GM18498 (cell line): ENCODE data around the gene COL4A4.
A peak's percentile ranks its signal among the peaks of the same experiment; 100 is the strongest.

Source experiments
- ATAC-seq: cut with Tn5 transposase; IDR thresholded peaks from one replicate; pipeline ENCODE4 v1.9.1; 2021; ENCODE audit warnings: mild to moderate bottlenecking, moderate library complexity; ENCODE audit not compliant: unreplicated experiment

COL4A4 gene

DNA sequence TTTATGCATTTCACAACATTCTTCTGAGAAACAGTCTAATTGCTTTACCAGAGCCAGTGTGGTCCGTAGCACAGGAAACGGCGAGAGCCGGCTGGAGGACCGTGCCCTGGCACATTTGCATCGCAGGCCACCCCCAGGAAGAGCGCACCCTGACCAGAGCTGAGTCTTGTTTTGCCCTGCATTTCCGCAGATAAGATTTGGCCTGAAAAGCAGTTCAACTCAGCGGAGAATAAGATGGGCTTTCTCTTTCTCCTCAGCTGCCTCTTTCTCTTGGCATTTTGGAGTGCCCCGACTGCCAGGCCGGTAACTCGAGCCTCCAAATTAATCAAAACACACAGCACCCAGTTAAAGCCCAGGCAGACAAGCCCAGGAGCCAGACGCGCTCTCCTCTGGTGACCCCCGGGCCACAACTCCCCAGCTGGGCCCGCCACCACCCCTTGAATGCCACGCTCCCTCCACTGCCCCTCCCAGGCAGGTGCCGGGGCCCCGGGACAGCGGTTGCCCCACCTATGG lies 464 bp downstream of the COL4A4 start:
- ATAC-seq, result peak; percentile 80

DNA sequence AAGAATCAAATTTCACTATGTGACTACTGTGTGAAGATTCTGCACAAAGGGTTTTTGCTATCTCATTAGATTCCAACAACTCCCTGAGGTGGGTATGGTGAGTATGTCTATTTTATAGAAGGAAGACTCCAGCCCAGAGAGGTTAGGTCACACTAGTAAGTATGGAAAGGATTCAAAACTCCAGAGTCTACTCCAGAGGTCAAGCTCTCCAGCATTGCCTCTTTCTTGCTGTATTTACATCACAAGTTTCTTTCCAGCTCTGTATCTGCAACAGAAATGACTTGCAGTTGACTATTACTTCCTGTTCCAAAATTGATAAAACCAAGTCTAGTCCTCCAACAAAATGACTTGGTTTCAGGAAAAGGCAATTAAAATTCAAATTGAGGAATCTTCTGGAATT lies 2.1 kb downstream of the COL4A4 start:
- no peak for ATAC-seq

DNA sequence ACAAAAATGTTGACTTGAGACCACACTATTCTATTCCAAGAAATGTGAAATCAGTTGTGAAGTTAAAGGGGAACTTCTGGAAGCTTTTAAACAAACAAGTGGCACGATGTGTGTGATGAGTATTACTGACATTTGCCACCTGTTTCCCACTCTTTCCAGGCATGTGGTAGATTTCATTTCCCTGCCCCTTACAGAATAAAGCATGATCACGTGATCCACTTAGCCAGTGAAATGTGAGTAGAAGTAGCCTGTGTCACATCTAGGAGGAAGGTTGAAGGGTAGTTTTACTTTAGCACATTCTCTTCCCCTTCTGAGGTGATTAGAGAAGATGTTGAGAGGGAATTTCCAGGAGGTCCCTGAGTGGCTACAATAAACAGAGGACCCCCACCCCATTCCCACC lies 3.8 kb downstream of the COL4A4 start:
- ATAC-seq, result no peak

DNA sequence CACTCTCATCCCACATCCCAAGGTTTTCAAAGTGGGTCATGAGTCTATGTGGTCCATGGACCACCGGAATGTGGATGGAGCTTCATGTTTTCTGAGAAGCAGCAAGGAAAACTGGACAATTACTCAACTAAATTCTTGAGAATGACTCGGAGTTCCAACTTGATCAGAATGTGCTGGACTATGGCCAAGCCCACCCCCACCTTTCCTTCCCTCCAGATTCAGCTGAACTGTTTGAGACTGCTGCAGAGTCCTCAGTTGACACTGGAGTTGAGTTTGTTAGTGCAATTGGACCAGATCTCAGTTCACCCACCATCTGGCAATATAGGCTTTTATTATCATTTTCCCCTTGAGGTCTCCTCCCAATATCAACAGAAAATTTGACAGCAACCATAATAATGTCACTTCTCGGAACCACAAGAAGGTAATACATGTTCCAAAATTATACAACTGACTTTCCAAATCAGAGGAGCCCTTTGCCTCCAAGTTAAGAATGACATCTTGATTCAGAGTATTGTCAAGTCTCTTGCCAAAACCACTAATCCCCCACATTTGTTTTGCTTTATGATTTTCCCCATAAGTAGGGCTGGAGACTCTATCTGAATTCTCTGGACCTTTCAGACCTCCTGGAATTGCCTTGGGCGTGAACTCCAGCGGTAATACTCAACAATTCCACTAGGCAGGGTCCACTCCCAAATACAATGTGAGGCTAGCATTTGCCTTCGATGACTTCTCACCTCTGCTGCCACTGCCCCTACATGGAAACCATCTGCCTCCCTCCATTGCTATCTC lies 8.8 kb downstream of the COL4A4 start:
- ATAC-seq, result no peak

DNA sequence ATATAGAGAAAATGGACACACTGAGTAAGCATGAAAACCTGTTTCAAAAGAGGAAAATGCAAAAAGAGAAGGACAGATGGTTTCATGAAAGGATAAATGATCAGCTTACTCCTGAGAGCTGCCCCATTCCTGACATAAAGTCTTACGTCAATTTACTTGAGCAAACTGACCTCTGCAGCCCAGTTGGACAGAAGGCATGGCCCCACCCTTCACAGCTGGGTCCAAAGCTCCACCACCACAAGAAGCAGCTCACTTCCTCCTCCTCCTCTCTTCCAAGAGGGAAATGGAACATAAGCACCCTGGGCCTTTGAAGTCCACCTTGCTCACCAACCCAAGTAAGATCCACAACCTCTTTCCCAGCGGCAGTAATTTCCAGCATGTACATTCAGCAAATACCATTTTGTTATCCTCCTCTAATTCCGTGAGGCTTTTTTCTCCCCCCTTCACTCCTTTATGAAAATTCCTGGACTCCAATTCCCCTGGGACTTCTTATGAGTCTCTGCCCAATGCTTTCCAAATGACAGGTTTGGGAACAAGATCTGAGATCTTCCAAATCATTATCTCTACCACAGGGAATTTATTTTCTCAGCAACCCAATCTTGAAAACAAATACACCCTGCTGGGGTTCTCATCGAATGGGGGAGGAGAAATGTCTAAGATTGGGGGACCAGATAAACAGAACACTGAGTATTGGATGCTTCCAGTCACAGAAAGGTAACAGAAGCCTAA lies 10.1 kb downstream of the COL4A4 start:
- ATAC-seq, result no peak

DNA sequence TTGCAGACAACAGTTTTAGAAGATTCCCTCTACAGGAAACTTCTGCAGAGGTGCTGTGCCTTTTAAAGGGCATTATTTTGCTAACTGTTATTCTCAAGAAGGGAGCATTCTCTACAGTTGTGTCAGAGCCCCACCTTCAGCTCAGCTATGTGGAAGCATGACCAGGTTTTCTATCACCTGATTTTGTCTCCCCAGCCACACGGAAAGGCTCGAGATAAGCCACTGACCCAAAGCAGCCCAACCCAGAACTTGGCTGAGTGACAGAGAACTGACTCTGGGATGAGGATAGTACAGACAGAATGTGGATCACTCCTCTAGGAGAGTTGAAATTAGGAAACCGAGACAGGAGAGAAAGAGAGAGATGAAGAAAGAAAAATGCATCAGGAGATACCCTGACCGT lies 10.7 kb downstream of the COL4A4 start:
- ATAC-seq, result no peak

DNA sequence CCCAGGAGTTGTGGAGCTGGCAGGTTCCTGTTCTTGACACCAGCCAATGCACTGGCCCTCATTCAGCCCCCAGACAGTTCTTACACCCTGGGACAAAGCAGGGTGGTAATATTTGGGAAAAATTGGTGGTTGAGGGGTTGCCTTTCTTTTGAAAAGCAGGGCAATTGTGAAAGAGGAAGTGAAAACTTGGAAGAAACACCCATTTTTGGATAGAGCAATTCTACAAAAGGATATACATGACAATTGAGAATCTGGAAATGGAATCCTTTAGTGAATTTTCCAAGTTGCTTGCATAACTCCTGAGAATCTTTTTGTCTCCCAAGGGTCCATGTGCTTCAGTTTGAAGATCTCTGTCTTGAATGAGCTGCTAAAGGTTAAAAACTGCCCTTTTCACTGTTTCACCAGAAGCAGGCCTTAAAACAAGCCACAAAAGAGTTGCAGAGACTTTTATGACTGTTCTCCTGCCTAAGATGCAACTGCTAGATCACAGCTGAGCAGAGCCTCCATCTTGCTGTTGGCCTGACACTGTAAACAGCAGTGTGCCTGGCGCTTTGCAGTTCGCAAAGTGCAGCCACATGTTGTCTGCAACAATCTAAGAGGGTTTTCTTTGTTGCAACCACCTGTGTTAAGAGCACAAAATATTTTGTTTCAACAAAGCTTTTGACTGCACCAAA lies 11.8 kb downstream of the COL4A4 start:
- ATAC-seq, result no peak

DNA sequence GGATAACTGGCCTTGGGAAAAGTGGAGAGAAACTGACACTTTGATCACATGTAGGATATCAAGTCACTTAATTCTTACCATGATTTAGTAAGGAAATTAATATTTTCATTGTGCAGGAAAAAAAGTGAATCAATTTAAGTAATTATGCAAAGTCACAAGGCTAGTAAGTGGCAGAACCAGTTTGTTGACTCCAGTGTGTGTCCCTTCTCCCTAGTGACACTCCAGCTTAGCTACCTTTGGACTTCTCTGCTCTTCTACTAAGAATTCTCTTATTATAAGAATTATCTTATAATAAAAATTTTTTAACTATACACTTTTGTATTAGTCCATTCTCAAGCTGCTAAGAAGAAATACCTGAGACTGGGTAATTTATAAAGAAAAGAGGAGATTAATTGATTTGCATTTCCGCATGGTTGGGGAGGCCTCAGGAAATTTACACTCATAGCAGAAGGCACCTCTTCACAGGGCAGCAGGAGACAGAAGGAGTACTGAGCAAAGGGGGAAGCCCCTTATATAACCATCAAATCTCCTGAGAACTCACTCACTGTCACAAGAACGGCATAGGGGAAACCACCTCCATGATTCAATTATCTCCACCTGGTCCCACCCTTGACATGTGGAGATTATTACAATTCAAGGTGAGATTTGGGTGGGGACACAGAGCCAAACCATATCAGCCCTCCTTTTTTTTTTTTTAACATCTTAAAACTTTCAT lies 13.6 kb downstream of the COL4A4 start:
- no peak for ATAC-seq

DNA sequence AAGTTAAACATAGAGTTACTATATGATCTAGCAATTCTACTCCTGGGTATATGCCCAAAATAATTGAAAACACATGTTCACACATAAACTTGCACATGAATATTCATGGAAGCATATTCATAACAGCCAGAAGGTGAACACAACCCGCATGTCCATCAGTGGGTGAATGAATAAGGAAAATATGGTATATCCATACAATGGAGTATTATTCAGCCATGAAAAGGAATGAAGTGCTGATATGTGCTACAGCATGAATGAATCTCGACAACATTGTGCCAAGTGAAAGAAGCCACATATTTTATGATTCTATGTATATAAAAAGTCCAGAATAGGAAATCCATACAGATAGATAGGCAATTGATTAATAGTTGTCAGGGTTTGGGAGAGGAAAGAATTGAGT lies 15.9 kb downstream of the COL4A4 start:
- no peak for ATAC-seq

DNA sequence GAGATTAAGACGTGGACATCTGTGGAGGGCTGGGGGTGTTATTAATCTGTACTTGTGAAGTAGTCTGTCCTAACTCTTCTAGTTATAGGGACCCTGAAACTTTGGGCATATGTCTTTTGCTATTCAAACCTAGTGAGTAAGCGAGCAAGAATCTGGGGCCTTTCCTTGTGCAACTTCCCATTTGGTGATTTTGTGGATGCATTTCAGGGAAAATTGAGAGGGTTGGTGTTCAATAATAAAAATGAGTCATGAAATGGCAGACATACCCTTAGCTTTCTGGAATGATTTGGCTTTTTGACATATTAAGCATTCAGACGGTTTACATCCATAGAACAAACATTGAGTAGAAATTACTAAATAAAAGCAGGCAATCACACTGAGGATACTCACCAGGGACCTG lies 17.0 kb downstream of the COL4A4 start:
- no peak for ATAC-seq

DNA sequence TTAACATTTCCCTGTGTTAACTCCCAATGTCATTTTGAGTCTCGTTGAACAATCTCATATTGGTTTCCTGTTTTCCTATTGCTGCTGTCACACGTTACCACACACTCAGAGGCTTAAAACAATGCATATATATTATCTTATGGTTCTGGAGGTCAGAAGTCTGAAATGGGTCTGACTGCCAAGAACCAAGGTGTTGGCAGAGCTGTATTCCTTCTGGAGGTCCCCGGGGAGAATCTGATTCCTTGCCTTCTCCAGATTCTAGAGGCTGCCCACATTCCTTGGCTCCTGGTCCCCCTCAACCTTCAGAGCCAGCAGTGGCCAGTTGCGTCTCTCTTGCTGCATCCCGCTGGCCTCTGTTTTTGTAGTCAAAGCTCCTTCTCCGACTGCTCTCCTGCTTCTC lies 17.5 kb downstream of the COL4A4 start:
- ATAC-seq, result no peak

DNA sequence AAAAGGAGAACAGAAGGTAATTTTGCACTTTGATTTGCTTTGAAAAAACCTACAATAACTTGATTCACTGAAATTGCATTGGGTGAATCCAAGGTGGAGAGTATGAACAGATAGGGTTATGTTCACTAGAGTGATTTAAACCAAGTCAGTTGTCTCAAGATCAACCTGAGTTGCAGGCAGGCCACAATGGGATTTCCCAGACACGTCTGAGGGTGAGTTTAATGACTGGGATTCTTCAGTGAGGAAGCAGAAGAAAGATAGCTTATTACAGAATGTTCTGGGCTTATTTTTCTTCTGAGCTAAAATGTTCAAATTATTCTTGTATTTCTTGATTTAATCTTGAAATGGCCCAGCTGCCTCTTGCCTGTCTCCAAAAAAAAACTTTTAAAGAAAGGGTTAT lies 20.1 kb downstream of the COL4A4 start:
- no peak for ATAC-seq

DNA sequence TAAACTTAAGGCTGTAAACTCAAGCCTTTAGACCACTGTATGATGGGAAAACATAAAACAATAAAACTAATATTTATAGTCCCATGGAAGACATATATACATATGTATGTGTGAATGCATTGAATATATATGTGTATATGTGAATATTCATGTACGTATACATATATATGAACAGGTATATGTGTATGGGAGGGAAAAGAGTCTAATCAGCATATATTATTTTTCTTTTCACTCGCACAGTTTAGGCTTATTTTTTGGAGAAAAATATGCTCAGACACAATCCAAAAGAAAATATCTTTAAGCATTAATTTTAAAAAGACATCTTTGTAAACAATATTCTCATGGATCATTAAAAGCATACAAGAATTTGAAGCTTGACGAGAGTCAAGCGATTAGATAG lies 22.7 kb downstream of the COL4A4 start:
- no peak for ATAC-seq

DNA sequence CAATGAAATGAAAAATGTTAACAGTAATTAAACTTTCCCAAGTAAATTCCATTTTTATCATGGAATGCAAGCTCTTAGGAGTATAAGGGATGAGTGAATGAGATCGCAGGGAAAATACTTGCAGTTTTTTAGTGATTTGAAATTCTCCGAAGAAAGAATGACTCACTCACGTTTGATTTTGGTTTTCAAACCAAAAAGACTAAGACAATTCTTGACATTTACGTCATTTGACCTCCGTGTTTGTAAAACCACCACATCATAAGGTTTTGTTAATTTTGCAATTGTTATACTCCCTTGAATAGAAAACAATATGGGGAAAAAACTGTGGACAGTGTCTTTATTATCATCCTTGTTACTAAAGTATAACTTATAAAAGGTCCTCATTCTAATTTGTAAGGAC lies 29.4 kb downstream of the COL4A4 start:
- no peak for ATAC-seq

DNA sequence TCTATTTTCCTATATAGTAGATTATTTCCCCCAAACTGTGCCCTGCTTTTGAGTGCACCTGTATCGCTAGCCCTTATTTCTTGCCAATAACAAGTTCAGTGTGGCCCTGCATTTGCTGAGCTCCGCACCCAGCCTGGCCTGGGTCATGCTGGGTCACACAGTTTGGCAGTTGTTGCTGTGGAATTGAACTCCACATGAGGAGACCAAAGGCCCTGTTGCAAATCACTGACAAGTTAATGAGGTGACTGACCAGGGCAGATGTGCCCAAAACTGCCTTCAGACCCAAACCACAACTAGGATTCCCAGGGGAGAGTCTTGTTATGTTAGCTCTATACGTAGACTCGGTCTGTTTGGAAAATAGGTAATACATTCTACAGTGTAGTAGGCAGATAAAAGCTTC lies 31.0 kb downstream of the COL4A4 start:
- no peak for ATAC-seq

DNA sequence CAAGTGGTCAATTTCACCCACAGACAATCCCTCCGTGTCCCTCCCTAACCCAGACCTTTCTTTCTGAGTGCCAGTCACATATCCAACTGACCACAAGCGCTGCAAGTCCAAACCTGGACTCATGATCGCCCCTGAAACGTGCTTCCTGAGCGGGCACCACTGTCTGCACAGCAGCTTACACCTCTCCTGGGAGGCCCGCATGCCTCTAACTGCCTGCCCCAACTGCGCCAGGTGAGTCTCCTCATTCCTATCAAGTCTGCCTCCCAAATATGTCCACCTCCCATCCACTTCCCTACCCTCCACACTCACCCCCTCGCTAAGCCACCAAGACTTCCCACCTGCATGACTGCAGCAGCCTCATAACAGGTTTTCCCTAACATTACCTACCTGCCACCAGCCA lies 33.4 kb downstream of the COL4A4 start:
- no peak for ATAC-seq

DNA sequence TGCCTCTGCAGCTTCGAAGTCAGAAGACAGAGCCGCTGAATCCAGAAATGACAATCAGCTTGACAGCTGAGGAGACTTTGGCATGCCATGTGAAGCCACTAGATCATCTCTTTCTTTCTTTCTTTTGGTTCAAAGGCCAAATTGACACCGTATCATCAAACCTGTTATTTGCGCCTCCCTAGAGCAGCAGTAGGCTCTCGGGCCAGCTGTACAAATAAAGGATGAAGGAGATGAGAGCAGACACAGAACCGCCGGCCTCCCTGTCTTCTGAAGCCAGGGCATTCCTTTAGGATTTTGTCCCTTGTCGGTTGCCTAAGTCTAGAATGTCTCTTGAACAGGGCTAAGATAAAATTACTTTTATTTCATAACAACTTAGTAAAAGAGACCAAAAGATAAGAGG lies 36.8 kb downstream of the COL4A4 start:
- no peak for ATAC-seq

DNA sequence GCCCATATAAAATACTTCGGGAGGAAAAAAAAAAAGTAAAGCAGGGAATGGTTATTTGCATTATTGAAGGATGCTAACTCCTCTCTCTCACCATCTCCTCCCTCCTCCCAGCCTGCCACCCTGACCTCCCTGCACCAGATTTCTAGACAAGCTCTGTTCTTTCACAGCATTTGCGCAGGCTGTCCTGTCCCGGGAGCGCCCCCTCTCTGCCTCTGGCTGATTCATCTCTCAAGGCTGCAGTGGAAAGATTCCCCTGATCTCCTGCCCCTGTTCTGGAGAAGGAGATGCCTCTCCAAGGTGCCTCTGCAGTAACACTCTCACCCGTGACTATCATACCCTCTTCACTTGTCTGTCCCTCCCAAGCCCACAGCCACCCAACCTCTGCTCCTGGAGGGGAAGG lies 38.5 kb downstream of the COL4A4 start:
- ATAC-seq, result no peak

DNA sequence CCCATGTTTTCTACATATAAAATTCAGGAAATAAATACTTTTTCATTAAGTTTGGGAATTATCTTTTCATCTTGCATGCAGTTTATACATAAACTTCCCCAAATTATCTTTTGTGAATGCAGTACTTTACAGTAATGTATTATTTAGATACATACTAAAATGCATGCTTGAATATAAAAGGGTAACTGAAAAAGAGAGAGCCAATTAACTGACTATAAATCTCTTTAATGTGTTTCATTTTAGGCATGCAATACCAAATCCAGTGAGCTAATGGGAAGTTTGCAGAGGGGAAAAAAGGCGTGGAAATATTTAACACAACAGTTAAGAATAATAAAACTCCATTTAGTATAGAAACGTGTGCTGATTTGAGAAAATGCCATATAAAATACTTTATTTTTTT lies 39.2 kb downstream of the COL4A4 start:
- ATAC-seq, result no peak

DNA sequence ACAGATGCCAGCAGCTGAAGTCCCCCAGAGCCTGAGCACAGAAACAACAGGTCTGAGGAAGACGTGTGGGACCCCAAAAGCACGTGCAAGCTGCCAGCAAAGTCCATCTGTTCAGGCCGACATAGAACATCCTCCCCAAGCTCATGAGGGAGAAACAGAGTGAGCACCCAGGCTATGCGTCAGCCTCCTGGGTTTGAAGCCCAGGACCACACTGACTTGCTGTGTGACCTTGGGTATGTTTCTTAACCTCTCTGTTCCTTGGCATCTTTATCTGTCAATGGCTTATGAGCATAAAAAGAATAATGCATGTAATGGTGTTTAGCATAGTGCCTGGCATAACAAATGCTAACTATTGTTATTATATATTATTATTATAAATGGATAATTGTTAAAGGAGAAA lies 40.3 kb downstream of the COL4A4 start:
- ATAC-seq, result no peak

DNA sequence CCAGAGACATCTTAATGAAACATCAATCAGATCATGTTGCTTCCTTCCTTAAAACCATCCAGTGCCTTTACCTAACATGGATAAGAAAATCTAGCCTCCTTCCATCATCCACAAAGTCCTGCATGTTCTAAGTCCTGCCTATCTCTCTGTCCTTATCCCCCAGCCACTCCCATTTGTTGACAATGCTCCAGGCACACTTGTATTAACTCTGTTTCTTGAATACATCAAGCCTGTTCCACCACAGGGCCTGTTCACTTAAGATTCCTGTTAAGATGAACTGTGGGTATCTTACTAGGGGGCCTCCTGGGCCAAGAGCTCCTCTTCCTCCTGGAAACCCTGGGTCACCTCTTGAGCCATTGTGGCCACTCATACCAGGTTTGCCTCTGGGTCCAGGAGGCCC lies 45.7 kb downstream of the COL4A4 start:
- ATAC-seq, result no peak
